ELF-1 (cell line): Measurements from ENCODE around the gene UMODL1.

Source experiments
- DNase-seq: peaks from one replicate; pipeline ENCODE4 v3.0.0-alpha.2; 2016; ENCODE audit warnings: low read depth, low spot score

The UMODL1 gene

GRCh38 chr21:42188663-42189062 is 117.5 kb downstream of the UMODL1 start:
- no peak for DNase-seq

GRCh38 chr21:42189431-42189830 is 118.3 kb downstream of the UMODL1 start:
- DNase-seq = no peak

- no peak for DNase-seq
These were observed 118.9 kb downstream of the UMODL1 start for GRCh38 chr21:42189860-42190485.

GRCh38 chr21:42190486-42190863 is 119.4 kb downstream of the UMODL1 start:
- DNase-seq = no peak

- no peak for DNase-seq
These were observed 119.9 kb downstream of the UMODL1 start for GRCh38 chr21:42191064-42191463.

- no peak for DNase-seq
These were observed 120.8 kb downstream of the UMODL1 start for GRCh38 chr21:42191696-42192595.
